Hematopoietic multipotent progenitor cell treated with erythropoietin and hydrocortisone succinate and interleukin-3 and kit ligand, for 8 days (in vitro differentiated cells): Measurements from ENCODE around the gene CCPG1.

Experiments used
- DNase-seq: peaks from one replicate; pipeline ENCODE4 v3.0.0-alpha.2; 2015

CCPG1 gene

GRCh38 chr15:55318588-55319494 is 89.3 kb downstream of the CCPG1 start, which contains the start of the genes PIGB and PIGBOS1:
Gene PIGB (plus strand): TSS chr15:55319222. CDS start chr15:55319251, 29 bp downstream.
Gene PIGBOS1 (minus strand): TSS chr15:55319123. CDS start chr15:55317792, 1,331 bp downstream.
- peak; percentile 92 for DNase-seq
